MM.1S (cell line): ENCODE results near the gene CCDC126.

Experiments used
- DNase-seq: peaks from one replicate; pipeline ENCODE4 v3.0.0-alpha.2; 2015
- H2AFZ ChIP-seq: fragments of 300-600 bp; sonication (generic); 2 replicates; pipeline ENCODE4 v1.6.0; 2016; ENCODE audit warnings: antibody characterized with exemption, low read length
- H3F3A ChIP-seq: fragments of 300-600 bp; sonication (generic); 2 replicates; pipeline ENCODE4 v1.6.1; 2016; ENCODE audit warnings: mild to moderate bottlenecking, antibody characterized with exemption, low read length, moderate library complexity, mixed read lengths; ENCODE audit not compliant: insufficient read depth
- H3K27ac ChIP-seq: fragments of 300-600 bp; sonication (generic); 2 replicates; pipeline ENCODE4 v1.5.1; 2016; ENCODE audit warnings: mild to moderate bottlenecking, low read length
- H3K27me3 ChIP-seq: fragments of 300-600 bp; sonication (generic); replicated peaks from 2 replicates; pipeline ENCODE4 v1.6.0; 2016; ENCODE audit warnings: low read length; ENCODE audit not compliant: insufficient read depth
- H3K36me3 ChIP-seq: fragments of 300-600 bp; sonication (generic); replicated peaks from 2 replicates; pipeline ENCODE4 v1.6.1; 2016; ENCODE audit warnings: mild to moderate bottlenecking, low read length, mixed read lengths; ENCODE audit not compliant: insufficient read depth
- H3K4me1 ChIP-seq: fragments of 300-600 bp; sonication (generic); 2 replicates; pipeline ENCODE4 v1.6.1; 2016; ENCODE audit warnings: low read length, mixed read lengths
- H3K4me2 ChIP-seq: fragments of 300-600 bp; sonication (generic); 2 replicates; pipeline ENCODE4 v1.6.0; 2016; ENCODE audit warnings: low read depth, low read length
- H3K4me3 ChIP-seq: fragments of 300-600 bp; sonication (generic); 2 replicates; pipeline ENCODE4 v1.5.1; 2016; ENCODE audit warnings: low read length, mixed read lengths
- H3K79me2 ChIP-seq: fragments of 300-600 bp; sonication (generic); 2 replicates; pipeline ENCODE4 v1.6.1; 2016; ENCODE audit warnings: mixed run types, low read length, mixed read lengths
- H3K9ac ChIP-seq: fragments of 300-600 bp; sonication (generic); 2 replicates; pipeline ENCODE4 v1.6.1; 2016; ENCODE audit warnings: low read length, mixed read lengths
- H3K9me2 ChIP-seq: fragments of 300-600 bp; sonication (generic); replicated peaks from 2 replicates; pipeline ENCODE4 v1.6.1; 2016; ENCODE audit warnings: mild to moderate bottlenecking, low read length, mixed read lengths; ENCODE audit not compliant: insufficient read depth
- H3K9me3 ChIP-seq: fragments of 300-600 bp; sonication (generic); replicated peaks from 2 replicates; pipeline ENCODE4 v1.6.1; 2016; ENCODE audit warnings: mild to moderate bottlenecking, low read length, mixed read lengths; ENCODE audit not compliant: insufficient read depth
- H4K20me1 ChIP-seq: fragments of 300-600 bp; sonication (generic); 2 replicates; pipeline ENCODE4 v1.6.1; 2016; ENCODE audit warnings: mild to moderate bottlenecking, low read length, moderate library complexity, mixed read lengths; ENCODE audit not compliant: insufficient read depth
- CTCF ChIP-seq: fragments of 300-600 bp; sonication (generic); IDR thresholded peaks from 2 replicates; pipeline ENCODE4 v1.5.1; 2016; ENCODE audit warnings: antibody characterized with exemption, low read length, mixed read lengths
- EZH2 ChIP-seq: fragments of 300-600 bp; sonication (generic); optimal IDR thresholded peaks from 2 replicates; pipeline ENCODE3; 2017; ENCODE audit warnings: low read depth, mild to moderate bottlenecking, antibody characterized with exemption, low read length, mixed read lengths
- EZH2phosphoT487 ChIP-seq: fragments of 300-600 bp; sonication (generic); IDR thresholded peaks from 2 replicates; pipeline ENCODE4 v1.6.1; 2018; ENCODE audit warnings: antibody characterized with exemption, low read length

The CCDC126 gene

DNA sequence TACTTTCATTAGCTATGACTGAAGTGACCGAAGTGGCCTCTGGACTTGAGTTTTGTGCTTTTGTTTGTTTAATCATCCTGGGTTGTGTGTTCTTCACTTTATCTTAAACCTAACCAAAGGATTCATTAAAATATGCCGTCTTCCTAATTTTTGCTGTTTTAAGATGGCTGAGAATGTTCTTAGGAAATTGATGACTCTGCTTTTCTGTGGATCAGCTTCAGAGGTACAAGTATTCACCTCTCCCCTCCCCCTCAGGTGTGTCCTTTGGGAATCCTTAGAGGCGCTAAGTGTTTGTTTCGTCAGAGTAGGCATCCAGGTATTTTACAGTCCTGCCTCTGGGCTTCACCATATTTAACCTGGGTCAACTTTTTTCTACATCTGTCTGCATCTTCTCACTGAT, 1.1 kb downstream of the CCDC126 start:
- no peaks in the 10 kb centered on the region for H3K27me3 ChIP-seq
- 0 out of 2 replicates have a peak, but pooled peaks cover 4% of the 10 kb centered on the region for H3K79me2 ChIP-seq
- DNase-seq = peak; percentile 9
- peak overlapping the region; percentile 86 for H3K4me2 ChIP-seq
- no peaks in the 10 kb centered on the region for H3K36me3 ChIP-seq
- peak overlapping the region; percentile 92 for H2AFZ ChIP-seq
- no peaks in the 10 kb centered on the region for H4K20me1 ChIP-seq
- no peaks in the 10 kb centered on the region for H3K9me3 ChIP-seq
- no peaks in the 10 kb centered on the region for H3K9me2 ChIP-seq
- peaks cover 11% of the 10 kb centered on the region for H3F3A ChIP-seq
- peak overlapping the region; percentile 60; the same call in 1 of the 2 replicates for H3K27ac ChIP-seq
- peak overlapping the region; percentile 51; the same call in 1 of the 2 replicates for H3K9ac ChIP-seq
- H3K4me3 ChIP-seq = peak overlapping the region; percentile 78
- TF ChIP-seq EZH2 = no peak
- TF ChIP-seq CTCF = no peak
- no peak for TF ChIP-seq EZH2phosphoT487
- H3K4me1 ChIP-seq = peaks cover 9% of the 10 kb centered on the region; the same call in 1 of the 2 replicates

DNA sequence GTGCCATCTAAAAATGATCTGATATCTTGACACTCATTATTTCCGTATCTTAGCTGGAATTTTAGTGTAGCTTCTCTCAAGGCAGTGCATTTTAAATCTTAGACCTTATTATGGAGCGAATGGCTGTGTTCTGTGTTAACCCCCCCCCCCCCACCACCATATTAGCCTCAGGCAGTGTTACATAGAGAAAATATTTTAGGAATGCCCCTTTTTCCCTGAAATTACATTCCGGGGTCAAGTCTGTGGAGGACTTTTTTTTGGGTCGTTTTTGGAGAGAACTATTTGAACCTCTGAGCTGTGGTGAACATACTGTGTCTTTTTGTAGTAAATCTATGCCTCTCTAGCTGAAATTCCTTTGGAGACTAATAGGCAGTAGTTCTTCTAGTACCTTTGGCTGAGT, 3.1 kb downstream of the CCDC126 start:
- no peak overlapping the region for H3K27ac ChIP-seq
- peaks cover 11% of the 10 kb centered on the region for H3F3A ChIP-seq
- H3K9ac ChIP-seq = no peak overlapping the region
- no peak for TF ChIP-seq EZH2phosphoT487
- TF ChIP-seq CTCF = no peak
- TF ChIP-seq EZH2 = no peak
- H4K20me1 ChIP-seq = no peaks in the 10 kb centered on the region
- H3K4me2 ChIP-seq = no peak overlapping the region
- no peak overlapping the region for H2AFZ ChIP-seq
- H3K4me3 ChIP-seq = no peak overlapping the region
- H3K4me1 ChIP-seq = peaks cover 9% of the 10 kb centered on the region; the same call in 1 of the 2 replicates
- 0 out of 2 replicates have a peak, but pooled peaks cover 4% of the 10 kb centered on the region for H3K79me2 ChIP-seq
- H3K9me3 ChIP-seq = no peaks in the 10 kb centered on the region
- no peak for DNase-seq
- no peaks in the 10 kb centered on the region for H3K36me3 ChIP-seq
- no peaks in the 10 kb centered on the region for H3K27me3 ChIP-seq
- no peaks in the 10 kb centered on the region for H3K9me2 ChIP-seq

- TF ChIP-seq EZH2 (no peak), EZH2phosphoT487 (no peak), CTCF (no peak)
- no peak overlapping the region for H3K4me3 ChIP-seq
- no peaks in the 10 kb centered on the region for H3K36me3 ChIP-seq
- 0 out of 2 replicates have a peak, but pooled peaks cover 4% of the 10 kb centered on the region for H3K79me2 ChIP-seq
- H4K20me1 ChIP-seq = no peaks in the 10 kb centered on the region
- H3K4me1 ChIP-seq = peaks cover 4% of the 10 kb centered on the region; the same call in 1 of the 2 replicates
- no peak for DNase-seq
- no peak overlapping the region for H2AFZ ChIP-seq
- H3K9me2 ChIP-seq = no peaks in the 10 kb centered on the region
- H3K27me3 ChIP-seq = no peaks in the 10 kb centered on the region
- no peaks in the 10 kb centered on the region for H3K9me3 ChIP-seq
- H3F3A ChIP-seq = no peaks in the 10 kb centered on the region
- no peak overlapping the region for H3K9ac ChIP-seq
- no peak overlapping the region for H3K27ac ChIP-seq
- H3K4me2 ChIP-seq = no peak overlapping the region
Measured at GRCh38 chr7:23603632-23604295, 6.6 kb downstream of the CCDC126 start.
